Gastrocnemius medialis (tissue), 4 donors: Measurements from ENCODE around the gene GAS2L1.

Experiments
- POLR2A ChIP-seq, 2 donors: fragments of 450-650 bp; IDR thresholded peaks; one replicate each; pipeline ENCODE4 v1.6.1; 2017; ENCODE audit warnings: antibody characterized with exemption in 2 of 2, mild to moderate bottlenecking in 2 of 2, moderate library complexity in 2 of 2
- TF ChIP-seq, protein P1 (sequence below), 5 experiments: fragments of 450-650 bp in 3 of 5; fragments of 200-600 bp in 2 of 5; sonication (generic) in 2 of 5; IDR thresholded peaks in 4 of 5; conservative IDR thresholded peaks in 1 of 5; 1 replicate in 4 of 5; 2 replicates in 1 of 5; pipeline ENCODE4 v1.5.1; 2016 to 2019; ENCODE audit warnings: antibody characterized with exemption in 5 of 5, mild to moderate bottlenecking in 3 of 5, moderate library complexity in 3 of 5

DNA sequence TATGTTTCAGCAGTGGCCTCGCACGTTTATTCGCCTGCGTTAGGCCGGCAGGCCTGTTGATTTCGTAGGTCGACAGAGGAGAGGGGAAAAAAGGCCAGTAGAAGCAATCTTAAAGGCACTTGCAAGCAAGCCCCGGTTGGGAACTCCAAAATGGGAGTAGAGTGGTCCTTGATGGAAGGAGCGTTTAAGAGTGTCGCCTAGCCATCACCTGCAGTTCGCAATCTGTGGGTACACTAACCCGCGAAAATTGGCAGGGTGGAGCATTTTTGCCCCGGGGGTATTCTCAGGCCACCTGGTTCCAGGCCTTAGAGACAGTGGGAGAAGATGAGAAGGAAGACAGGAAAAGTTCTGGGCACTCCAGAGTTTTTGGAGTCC is 37.2 kb upstream of the GAS2L1 start:
- no peak for TF ChIP-seq POLR2A (IDR thresholded peaks at IDR 0.05)
- TF ChIP-seq, protein P1, sequence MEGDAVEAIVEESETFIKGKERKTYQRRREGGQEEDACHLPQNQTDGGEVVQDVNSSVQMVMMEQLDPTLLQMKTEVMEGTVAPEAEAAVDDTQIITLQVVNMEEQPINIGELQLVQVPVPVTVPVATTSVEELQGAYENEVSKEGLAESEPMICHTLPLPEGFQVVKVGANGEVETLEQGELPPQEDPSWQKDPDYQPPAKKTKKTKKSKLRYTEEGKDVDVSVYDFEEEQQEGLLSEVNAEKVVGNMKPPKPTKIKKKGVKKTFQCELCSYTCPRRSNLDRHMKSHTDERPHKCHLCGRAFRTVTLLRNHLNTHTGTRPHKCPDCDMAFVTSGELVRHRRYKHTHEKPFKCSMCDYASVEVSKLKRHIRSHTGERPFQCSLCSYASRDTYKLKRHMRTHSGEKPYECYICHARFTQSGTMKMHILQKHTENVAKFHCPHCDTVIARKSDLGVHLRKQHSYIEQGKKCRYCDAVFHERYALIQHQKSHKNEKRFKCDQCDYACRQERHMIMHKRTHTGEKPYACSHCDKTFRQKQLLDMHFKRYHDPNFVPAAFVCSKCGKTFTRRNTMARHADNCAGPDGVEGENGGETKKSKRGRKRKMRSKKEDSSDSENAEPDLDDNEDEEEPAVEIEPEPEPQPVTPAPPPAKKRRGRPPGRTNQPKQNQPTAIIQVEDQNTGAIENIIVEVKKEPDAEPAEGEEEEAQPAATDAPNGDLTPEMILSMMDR (IDR thresholded peaks at IDR 0.05 in 4 of 5, conservative IDR thresholded peaks at IDR 0.05 in 1 of 5): no peak
